ENCODE data around the gene GRAMD1A.

DNA sequence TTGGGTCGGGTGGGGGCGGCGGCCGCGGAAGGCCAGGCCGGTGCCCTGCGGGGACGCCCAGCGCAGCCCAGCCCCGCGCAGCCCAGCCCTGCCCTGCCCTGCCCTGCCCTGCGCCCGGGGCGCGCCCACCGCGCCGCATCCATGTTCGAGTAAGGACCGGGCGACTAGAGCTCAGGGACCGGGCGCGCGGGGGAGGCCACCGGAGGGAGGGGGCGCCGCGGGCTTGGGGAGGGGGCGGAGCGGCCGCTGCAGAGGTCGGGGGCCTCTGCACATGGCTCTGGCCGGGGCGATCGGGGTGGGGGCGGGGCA, 169 bp downstream of the GRAMD1A start:
- TF ChIP-seq, protein P1, sequence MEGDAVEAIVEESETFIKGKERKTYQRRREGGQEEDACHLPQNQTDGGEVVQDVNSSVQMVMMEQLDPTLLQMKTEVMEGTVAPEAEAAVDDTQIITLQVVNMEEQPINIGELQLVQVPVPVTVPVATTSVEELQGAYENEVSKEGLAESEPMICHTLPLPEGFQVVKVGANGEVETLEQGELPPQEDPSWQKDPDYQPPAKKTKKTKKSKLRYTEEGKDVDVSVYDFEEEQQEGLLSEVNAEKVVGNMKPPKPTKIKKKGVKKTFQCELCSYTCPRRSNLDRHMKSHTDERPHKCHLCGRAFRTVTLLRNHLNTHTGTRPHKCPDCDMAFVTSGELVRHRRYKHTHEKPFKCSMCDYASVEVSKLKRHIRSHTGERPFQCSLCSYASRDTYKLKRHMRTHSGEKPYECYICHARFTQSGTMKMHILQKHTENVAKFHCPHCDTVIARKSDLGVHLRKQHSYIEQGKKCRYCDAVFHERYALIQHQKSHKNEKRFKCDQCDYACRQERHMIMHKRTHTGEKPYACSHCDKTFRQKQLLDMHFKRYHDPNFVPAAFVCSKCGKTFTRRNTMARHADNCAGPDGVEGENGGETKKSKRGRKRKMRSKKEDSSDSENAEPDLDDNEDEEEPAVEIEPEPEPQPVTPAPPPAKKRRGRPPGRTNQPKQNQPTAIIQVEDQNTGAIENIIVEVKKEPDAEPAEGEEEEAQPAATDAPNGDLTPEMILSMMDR (IDR thresholded peaks at IDR 0.05; ENCODE audit: low read depth, low read length, poor library complexity, severe bottlenecking) = no peak
- TF ChIP-seq EZH2phosphoT487 (IDR thresholded peaks at IDR 0.05; ENCODE audit: borderline replicate concordance, low read length) = no peak
